ENCODE results near the gene ATOSB. TPM values are rescaled to one million over a fixed set of nuclear protein-coding genes. Genes with fewer than 3 reads are reported as not detected.

The ATOSB gene
- total and polyA plus RNA-seq, 2 experiments from 2014 or later = 2.3 to 6.1 TPM

DNA sequence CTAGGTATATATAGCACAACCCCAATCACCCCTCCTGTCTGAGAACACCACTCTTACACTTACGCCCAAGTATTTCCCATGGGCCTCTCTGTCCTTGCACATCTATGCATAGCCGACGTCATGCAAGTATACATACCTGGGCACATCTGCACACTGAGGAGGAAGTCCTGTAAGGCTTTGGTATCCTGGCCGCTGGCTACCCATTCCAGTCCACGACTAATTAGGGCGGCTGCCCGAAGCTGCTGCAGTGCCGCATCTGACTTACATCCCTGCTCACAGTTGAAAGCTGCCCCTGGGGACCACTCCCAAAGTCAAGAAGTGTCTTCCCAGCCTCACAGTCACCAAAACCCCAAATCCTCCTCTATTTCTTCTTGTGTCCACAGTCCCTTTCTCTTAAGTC lies 40.9 kb downstream of the ATOSB start:
- Histone ChIP-seq H3K4me2 (no peak overlapping the region), H3K27ac (ENCODE audit: low read depth) (no peak overlapping the region), H3K4me3 (no peak overlapping the region), H3K9me2 (ENCODE audit: insufficient read depth) (no peaks in the 10 kb centered on the region), H4K20me1 (replicated peaks; ENCODE audit: insufficient read depth) (peaks cover 15% of the 10 kb centered on the region), H3F3A (replicated peaks; ENCODE audit: low read depth) (peaks cover 7% of the 10 kb centered on the region), H3K79me2 (replicated peaks; ENCODE audit: insufficient read depth) (peaks cover 44% of the 10 kb centered on the region), H3K4me1 (ENCODE audit: insufficient read depth) (peaks cover 19% of the 10 kb centered on the region), H2AFZ (no peak overlapping the region), H3K36me3 (ENCODE audit: insufficient read depth) (peaks cover 3% of the 10 kb centered on the region; the same call in 1 of the 2 replicates), H3K27me3 (ENCODE audit: insufficient read depth) (no peaks in the 10 kb centered on the region)
- peaks cover 31% of the 10 kb centered on the region for H3K4me1 Mint-ChIP-seq
- H3K36me3 Mint-ChIP-seq (ENCODE audit: low read depth) = peaks cover 69% of the 10 kb centered on the region
- H3K9me3 Mint-ChIP-seq = 0 out of 3 replicates have a peak, but pooled peaks cover 2% of the 10 kb centered on the region
- ATAC-seq (no peak), DNase-seq (ENCODE audit: low spot score) (no peak)
- no peak overlapping the region for H3K27ac Mint-ChIP-seq
- TF ChIP-seq ZNF331 (CRISPR knock-in tag; IDR thresholded peaks at IDR 0.05; ENCODE audit: low read depth) = no peak
- no peak for TF ChIP-seq ZNF114 (CRISPR knock-in tag; IDR thresholded peaks at IDR 0.05)
- TF ChIP-seq EZH2 (IDR thresholded peaks at IDR 0.05; ENCODE audit: low read depth, unreplicated experiment) = no peak
- no peak for TF ChIP-seq NANOG (IDR thresholded peaks at IDR 0.05; ENCODE audit: borderline replicate concordance)
- no peak for TF ChIP-seq JUNB (IDR thresholded peaks at IDR 0.05; ENCODE audit: unreplicated experiment)
- TF ChIP-seq, protein P1, sequence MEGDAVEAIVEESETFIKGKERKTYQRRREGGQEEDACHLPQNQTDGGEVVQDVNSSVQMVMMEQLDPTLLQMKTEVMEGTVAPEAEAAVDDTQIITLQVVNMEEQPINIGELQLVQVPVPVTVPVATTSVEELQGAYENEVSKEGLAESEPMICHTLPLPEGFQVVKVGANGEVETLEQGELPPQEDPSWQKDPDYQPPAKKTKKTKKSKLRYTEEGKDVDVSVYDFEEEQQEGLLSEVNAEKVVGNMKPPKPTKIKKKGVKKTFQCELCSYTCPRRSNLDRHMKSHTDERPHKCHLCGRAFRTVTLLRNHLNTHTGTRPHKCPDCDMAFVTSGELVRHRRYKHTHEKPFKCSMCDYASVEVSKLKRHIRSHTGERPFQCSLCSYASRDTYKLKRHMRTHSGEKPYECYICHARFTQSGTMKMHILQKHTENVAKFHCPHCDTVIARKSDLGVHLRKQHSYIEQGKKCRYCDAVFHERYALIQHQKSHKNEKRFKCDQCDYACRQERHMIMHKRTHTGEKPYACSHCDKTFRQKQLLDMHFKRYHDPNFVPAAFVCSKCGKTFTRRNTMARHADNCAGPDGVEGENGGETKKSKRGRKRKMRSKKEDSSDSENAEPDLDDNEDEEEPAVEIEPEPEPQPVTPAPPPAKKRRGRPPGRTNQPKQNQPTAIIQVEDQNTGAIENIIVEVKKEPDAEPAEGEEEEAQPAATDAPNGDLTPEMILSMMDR (conservative IDR thresholded peaks at IDR 0.05; ENCODE audit: low read depth in 2 of 2) = no peak
- TF ChIP-seq, protein P2, sequence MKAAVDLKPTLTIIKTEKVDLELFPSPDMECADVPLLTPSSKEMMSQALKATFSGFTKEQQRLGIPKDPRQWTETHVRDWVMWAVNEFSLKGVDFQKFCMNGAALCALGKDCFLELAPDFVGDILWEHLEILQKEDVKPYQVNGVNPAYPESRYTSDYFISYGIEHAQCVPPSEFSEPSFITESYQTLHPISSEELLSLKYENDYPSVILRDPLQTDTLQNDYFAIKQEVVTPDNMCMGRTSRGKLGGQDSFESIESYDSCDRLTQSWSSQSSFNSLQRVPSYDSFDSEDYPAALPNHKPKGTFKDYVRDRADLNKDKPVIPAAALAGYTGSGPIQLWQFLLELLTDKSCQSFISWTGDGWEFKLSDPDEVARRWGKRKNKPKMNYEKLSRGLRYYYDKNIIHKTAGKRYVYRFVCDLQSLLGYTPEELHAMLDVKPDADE (IDR thresholded peaks at IDR 0.05) = no peak
- TF ChIP-seq, protein P3, sequence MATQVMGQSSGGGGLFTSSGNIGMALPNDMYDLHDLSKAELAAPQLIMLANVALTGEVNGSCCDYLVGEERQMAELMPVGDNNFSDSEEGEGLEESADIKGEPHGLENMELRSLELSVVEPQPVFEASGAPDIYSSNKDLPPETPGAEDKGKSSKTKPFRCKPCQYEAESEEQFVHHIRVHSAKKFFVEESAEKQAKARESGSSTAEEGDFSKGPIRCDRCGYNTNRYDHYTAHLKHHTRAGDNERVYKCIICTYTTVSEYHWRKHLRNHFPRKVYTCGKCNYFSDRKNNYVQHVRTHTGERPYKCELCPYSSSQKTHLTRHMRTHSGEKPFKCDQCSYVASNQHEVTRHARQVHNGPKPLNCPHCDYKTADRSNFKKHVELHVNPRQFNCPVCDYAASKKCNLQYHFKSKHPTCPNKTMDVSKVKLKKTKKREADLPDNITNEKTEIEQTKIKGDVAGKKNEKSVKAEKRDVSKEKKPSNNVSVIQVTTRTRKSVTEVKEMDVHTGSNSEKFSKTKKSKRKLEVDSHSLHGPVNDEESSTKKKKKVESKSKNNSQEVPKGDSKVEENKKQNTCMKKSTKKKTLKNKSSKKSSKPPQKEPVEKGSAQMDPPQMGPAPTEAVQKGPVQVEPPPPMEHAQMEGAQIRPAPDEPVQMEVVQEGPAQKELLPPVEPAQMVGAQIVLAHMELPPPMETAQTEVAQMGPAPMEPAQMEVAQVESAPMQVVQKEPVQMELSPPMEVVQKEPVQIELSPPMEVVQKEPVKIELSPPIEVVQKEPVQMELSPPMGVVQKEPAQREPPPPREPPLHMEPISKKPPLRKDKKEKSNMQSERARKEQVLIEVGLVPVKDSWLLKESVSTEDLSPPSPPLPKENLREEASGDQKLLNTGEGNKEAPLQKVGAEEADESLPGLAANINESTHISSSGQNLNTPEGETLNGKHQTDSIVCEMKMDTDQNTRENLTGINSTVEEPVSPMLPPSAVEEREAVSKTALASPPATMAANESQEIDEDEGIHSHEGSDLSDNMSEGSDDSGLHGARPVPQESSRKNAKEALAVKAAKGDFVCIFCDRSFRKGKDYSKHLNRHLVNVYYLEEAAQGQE (IDR thresholded peaks at IDR 0.05; ENCODE audit: unreplicated experiment) = no peak
- no peak for TF ChIP-seq STAT1 (IDR thresholded peaks at IDR 0.05; ENCODE audit: unreplicated experiment)
- TF ChIP-seq CREB1 (CRISPR knock-in tag; IDR thresholded peaks at IDR 0.05; ENCODE audit: low read depth) = no peak
- TF ChIP-seq, protein P4, sequence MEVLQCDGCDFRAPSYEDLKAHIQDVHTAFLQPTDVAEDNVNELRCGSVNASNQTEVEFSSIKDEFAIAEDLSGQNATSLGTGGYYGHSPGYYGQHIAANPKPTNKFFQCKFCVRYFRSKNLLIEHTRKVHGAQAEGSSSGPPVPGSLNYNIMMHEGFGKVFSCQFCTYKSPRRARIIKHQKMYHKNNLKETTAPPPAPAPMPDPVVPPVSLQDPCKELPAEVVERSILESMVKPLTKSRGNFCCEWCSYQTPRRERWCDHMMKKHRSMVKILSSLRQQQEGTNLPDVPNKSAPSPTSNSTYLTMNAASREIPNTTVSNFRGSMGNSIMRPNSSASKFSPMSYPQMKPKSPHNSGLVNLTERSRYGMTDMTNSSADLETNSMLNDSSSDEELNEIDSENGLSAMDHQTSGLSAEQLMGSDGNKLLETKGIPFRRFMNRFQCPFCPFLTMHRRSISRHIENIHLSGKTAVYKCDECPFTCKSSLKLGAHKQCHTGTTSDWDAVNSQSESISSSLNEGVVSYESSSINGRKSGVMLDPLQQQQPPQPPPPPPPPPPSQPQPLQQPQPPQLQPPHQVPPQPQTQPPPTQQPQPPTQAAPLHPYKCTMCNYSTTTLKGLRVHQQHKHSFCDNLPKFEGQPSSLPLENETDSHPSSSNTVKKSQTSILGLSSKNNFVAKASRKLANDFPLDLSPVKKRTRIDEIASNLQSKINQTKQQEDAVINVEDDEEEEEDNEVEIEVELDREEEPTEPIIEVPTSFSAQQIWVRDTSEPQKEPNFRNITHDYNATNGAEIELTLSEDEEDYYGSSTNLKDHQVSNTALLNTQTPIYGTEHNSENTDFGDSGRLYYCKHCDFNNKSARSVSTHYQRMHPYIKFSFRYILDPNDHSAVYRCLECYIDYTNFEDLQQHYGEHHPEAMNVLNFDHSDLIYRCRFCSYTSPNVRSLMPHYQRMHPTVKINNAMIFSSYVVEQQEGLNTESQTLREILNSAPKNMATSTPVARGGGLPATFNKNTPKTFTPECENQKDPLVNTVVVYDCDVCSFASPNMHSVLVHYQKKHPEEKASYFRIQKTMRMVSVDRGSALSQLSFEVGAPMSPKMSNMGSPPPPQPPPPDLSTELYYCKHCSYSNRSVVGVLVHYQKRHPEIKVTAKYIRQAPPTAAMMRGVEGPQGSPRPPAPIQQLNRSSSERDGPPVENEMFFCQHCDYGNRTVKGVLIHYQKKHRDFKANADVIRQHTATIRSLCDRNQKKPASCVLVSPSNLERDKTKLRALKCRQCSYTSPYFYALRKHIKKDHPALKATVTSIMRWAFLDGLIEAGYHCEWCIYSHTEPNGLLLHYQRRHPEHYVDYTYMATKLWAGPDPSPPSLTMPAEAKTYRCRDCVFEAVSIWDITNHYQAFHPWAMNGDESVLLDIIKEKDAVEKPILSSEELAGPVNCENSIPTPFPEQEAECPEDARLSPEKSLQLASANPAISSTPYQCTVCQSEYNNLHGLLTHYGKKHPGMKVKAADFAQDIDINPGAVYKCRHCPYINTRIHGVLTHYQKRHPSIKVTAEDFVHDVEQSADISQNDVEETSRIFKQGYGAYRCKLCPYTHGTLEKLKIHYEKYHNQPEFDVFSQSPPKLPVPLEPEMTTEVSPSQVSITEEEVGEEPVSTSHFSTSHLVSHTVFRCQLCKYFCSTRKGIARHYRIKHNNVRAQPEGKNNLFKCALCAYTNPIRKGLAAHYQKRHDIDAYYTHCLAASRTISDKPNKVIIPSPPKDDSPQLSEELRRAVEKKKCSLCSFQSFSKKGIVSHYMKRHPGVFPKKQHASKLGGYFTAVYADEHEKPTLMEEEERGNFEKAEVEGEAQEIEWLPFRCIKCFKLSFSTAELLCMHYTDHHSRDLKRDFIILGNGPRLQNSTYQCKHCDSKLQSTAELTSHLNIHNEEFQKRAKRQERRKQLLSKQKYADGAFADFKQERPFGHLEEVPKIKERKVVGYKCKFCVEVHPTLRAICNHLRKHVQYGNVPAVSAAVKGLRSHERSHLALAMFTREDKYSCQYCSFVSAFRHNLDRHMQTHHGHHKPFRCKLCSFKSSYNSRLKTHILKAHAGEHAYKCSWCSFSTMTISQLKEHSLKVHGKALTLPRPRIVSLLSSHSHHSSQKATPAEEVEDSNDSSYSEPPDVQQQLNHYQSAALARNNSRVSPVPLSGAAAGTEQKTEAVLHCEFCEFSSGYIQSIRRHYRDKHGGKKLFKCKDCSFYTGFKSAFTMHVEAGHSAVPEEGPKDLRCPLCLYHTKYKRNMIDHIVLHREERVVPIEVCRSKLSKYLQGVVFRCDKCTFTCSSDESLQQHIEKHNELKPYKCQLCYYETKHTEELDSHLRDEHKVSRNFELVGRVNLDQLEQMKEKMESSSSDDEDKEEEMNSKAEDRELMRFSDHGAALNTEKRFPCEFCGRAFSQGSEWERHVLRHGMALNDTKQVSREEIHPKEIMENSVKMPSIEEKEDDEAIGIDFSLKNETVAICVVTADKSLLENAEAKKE (CRISPR knock-in tag; IDR thresholded peaks at IDR 0.05) = no peak
- no peak for TF ChIP-seq EZH2phosphoT487 (IDR thresholded peaks at IDR 0.05; ENCODE audit: unreplicated experiment)
- TF ChIP-seq POLR2AphosphoS5 (IDR thresholded peaks at IDR 0.05; ENCODE audit: low read depth) = no peak
- peaks cover 11% of the 10 kb centered on the region for H3K27me3 Mint-ChIP-seq (ENCODE audit: insufficient read depth, low read depth, poor library complexity)
- no peak overlapping the region for H3K4me3 Mint-ChIP-seq

All from GM23338 (cell line).